HG03460 (cell line): ENCODE data around the gene MEGF10.

Experiments used
- ATAC-seq: cut with Tn5 transposase; IDR thresholded peaks from one replicate; pipeline ENCODE4 v1.9.1; 2021; ENCODE audit not compliant: unreplicated experiment

Gene MEGF10

DNA sequence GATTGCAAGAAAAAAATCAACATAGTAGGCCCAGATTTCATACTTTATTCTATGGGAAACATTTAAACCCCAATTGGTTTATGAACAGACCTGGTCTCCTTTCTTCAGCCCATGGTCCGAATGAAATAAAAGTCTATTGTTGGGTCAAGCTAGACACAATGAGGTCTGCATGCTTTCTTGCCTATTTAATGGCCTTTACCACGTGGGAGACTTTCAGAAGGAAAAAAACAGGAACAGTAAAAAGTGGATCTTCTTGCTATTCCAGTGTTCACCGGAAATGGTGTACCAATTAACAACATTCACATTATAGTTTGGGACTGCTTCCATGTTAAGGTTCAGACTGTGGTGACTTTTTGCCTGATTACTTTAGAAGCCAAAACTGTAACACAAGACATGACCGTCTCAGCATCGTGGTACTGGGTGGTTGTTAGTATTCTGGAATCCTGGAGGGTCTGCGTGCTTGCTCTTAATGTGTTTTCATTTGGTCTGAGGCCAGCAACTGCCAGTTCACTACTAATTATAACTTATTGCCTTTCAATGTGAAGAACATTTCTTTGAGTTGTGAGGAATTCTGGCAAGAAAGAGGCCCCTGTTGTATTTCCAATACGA, 141.5 kb downstream of the MEGF10 start:
- no peak for ATAC-seq

- ATAC-seq = no peak
These were observed 142.9 kb downstream of the MEGF10 start for GRCh38 chr5:127433526-127433925.

DNA sequence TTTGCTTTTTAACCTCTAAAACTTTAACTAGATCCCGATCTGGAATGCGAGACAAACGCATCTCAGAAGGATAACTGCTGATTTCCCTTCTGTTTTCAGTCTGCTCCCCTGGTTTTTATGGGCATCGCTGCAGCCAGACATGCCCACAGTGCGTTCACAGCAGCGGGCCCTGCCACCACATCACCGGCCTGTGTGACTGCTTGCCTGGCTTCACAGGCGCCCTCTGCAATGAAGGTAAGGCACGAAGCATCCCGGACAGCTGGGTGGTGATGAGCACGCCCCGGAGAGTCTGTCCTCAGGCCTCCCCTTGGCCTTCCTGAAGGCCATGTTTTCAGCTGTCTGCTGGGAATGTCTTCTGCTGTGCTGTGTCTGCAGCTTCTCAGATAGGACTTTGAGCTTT, 144.0 kb downstream of the MEGF10 start:
- ATAC-seq = no peak

DNA sequence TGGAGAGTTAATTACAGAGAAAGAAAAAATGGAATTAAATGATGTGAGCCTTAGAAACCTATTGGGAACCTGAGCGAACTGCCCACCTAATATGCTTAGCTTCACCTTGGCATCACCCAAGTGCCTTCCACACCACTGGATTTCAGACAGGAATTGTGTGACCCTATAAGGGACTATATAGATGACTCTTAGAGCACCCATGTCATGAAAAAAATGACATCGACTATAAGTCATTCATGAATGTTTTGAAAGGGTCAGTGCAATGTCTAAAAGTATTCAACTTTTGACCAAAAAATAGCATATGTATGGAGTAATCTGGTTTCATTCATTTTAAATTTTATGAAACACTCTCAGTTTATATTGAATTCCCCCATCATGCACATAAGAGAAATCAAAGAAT, 145.2 kb downstream of the MEGF10 start:
- ATAC-seq = no peak

DNA sequence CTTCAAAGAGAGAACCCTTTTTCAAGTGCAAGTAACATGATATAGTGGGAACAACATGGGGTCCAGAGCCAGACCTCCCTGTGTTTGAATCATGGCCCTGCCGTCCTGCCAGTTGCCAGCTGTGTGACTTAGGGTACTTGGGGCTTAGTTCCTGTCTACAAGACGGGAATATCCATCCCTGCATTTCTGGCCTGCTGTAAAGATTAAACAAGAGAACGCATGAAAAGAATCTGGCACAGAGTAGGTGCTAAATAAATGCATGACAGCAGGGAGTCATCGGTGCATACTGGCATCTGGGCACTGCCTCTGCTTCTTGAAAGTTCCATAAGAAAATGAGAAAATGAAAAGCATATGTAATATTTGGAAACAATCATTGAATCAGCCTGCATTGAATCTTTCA, 149.0 kb downstream of the MEGF10 start:
- no peak for ATAC-seq

DNA sequence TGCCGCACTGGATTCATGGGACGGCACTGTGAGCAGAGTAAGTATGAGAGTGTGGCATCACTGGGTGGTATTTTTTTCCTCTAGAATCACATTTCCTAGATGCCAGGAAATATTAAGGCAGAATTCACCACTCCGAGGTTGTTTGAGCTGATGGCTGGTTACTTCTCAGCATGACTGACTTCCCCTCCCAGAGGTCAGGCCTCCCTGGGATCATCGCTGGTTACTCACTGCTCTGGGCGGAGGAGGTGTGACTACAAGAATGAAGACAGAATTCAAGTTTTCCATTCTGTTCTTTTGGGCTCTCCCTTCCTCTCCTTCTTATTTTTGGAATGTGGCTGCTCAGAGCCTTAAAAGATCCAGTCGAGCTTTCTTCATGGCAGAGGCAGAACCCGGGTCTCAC, 150.2 kb downstream of the MEGF10 start:
- no peak for ATAC-seq

- ATAC-seq = no peak
These were observed 151.3 kb downstream of the MEGF10 start for GRCh38 chr5:127441799-127442484.

- no peak for ATAC-seq
These were observed 153.6 kb downstream of the MEGF10 start for GRCh38 chr5:127444171-127444570.

DNA sequence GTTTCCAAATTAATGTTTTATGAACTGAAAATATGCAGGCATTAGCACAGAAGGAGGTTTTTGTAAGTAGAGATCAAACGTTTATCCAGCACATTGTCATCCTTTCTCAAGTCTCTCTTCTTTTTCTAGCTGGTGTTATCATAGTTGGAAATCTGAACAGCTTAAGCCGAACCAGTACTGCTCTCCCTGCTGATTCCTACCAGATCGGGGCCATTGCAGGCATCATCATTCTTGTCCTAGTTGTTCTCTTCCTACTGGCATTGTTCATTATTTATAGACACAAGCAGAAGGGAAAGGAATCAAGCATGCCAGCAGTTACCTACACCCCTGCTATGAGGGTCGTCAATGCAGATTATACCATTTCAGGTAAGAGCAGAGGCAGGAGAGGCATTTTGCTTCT, 154.7 kb downstream of the MEGF10 start:
- ATAC-seq = no peak

DNA sequence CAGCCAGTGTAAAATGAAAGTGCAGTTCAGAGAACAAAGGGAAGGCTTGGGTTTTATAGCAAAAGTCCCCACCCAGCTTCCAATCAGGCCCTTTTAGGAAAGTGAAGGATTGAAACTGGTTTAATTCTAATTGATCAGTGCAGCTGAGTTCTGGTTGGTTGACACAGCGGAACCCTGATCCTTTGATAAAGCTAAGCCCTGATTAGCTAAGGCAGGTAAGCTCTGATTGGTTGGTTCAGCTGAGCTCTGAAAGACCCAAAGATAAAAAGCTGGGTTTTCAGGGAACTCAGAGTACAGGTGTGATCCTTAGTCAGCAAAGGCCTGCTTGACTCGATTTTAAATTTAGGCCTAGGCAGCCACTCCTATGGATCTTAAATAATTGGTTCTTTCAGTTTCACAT, 156.0 kb downstream of the MEGF10 start:
- ATAC-seq = no peak

- ATAC-seq = no peak
These were observed 157.2 kb downstream of the MEGF10 start for GRCh38 chr5:127447827-127448226.

DNA sequence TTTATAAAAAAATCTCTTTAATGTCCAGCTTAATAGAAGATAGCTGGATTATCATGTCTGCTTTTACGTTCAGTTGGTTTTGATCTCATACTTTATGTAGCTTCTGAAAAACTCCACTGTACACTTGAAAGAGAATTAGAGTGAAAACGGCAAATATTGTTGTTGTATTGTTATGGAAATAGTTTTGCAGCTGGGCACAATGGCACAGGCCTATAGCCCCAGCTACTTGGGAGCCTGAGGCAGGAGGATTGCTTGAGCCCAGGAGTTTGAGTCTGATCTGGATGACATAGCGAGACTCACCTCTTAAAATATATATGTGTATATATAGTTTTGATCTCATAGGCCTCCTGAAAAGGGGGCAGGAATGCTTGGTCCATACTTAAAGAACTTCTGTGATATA, 159.4 kb downstream of the MEGF10 start:
- ATAC-seq = no peak

DNA sequence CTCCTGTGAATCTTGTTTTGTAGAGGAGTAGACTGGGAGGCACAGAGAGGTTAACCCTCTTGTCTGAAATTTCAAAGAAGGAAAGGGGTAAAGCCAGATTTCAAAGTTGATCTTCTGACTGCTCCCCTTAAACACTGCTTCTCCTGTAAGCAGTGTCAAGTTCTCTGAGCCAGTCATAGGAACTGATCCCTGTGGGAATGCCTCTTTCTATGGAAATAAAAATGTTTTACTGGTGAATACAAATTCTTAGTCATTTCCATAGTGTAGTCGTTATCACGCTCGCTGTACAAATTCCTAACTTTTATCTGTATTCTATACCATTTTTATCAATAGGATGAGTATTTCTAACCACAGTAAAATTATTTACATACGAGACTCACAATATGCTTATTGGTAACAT, 160.5 kb downstream of the MEGF10 start:
- ATAC-seq = no peak

- ATAC-seq = no peak
These were observed 162.0 kb downstream of the MEGF10 start for GRCh38 chr5:127452626-127453025.

GRCh38 chr5:127471211-127471610, 180.6 kb downstream of the MEGF10 start:
- no peak for ATAC-seq

DNA sequence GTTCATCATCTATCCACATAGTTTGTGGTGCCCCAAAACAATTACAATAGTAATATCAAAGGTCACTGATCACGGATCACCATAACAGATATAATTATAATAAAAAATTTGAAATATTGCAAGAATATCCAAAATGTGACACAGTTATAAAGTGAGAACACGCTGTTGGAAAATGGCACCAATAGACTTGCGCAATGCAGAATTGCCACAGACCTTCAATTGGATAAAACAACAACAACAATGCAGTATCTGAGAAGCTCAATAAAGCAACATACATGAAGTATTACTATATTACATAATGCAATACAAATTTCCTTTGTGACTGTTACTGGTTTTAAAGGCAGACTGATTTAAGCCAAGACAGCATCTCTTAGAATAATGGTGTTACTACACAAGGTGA, 182.1 kb downstream of the MEGF10 start:
- ATAC-seq = no peak

DNA sequence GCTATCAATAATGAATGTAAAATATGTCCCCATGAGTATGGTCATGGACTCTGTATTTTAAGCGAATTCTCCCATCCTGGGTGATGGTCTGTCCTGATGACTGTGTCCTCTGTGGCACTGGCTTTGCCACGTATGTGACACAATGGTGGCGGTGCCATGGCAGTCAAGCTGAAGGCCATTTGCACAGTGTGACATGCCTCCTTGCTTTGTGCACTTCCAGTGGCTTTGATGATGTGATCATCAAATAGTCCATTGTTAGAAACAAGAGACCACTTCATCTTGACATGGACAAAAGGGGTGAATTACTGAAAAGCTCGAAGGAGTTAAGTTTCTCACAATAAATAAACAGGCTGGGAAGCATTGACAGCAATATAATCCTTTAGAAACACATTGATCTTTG, 195.9 kb downstream of the MEGF10 start:
- ATAC-seq = no peak

- ATAC-seq = peak; percentile 70
These were observed 202.5 kb downstream of the MEGF10 start for GRCh38 chr5:127492854-127493738.

- ATAC-seq = no peak
These were observed 208.0 kb downstream of the MEGF10 start for GRCh38 chr5:127498548-127498947.

DNA sequence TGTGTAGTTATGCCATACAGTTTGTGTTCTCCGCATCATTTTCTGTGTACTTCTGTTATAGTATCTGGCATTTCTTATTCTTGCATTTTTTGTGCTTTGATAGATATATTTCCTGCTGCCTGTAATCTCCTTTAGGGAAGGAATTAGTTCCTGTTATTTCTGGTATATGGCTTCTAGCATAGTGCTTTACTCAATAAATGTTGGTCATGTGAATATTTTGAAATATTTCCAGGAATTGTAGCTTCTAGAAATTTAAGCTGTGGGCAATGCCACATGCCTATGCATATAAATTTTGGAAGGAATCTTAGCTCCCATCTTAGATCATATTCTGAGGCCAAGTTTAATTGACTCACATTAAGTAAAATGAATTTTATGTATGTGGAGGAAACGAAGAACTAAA, 215.3 kb downstream of the MEGF10 start:
- no peak for ATAC-seq

DNA sequence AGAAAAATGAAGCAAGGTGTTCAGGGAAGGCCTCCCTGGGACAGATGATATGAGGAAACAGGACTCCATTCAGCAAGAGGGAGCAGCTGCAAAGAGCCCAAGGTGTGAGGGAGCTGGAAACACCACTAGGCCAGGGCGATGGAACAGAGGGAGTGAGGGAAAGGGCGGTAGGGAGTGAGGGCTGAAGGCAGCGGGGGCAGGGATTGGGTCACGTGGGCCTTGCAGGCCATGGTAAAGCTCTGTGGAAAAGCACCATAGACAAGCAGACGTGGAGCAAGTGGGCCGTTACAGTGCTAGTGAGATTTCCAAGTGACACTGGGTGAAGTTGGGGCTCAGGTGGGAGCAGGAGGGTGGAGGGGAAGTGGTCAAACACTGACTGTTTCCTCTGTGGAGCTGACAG, 216.0 kb downstream of the MEGF10 start:
- no peak for ATAC-seq
